ENCODE data around the gene FBLN7.

- TF ChIP-seq, protein P1, sequence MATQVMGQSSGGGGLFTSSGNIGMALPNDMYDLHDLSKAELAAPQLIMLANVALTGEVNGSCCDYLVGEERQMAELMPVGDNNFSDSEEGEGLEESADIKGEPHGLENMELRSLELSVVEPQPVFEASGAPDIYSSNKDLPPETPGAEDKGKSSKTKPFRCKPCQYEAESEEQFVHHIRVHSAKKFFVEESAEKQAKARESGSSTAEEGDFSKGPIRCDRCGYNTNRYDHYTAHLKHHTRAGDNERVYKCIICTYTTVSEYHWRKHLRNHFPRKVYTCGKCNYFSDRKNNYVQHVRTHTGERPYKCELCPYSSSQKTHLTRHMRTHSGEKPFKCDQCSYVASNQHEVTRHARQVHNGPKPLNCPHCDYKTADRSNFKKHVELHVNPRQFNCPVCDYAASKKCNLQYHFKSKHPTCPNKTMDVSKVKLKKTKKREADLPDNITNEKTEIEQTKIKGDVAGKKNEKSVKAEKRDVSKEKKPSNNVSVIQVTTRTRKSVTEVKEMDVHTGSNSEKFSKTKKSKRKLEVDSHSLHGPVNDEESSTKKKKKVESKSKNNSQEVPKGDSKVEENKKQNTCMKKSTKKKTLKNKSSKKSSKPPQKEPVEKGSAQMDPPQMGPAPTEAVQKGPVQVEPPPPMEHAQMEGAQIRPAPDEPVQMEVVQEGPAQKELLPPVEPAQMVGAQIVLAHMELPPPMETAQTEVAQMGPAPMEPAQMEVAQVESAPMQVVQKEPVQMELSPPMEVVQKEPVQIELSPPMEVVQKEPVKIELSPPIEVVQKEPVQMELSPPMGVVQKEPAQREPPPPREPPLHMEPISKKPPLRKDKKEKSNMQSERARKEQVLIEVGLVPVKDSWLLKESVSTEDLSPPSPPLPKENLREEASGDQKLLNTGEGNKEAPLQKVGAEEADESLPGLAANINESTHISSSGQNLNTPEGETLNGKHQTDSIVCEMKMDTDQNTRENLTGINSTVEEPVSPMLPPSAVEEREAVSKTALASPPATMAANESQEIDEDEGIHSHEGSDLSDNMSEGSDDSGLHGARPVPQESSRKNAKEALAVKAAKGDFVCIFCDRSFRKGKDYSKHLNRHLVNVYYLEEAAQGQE (IDR thresholded peaks at IDR 0.05; ENCODE audit: insufficient read depth in 1 of 2, low read depth in 2 of 2, low read length in 2 of 2), result no peak
- TF ChIP-seq TAF1 (IDR thresholded peaks at IDR 0.05; ENCODE audit: borderline replicate concordance, insufficient read depth, low read length), result no peak
- TF ChIP-seq POLR2AphosphoS5 (IDR thresholded peaks at IDR 0.05; ENCODE audit: low read depth, low read length), result no peak
- no peak for TF ChIP-seq SIN3A (IDR thresholded peaks at IDR 0.05; ENCODE audit: borderline replicate concordance, insufficient read depth, low read length)
- TF ChIP-seq FOXP2 (optimal IDR thresholded peaks at IDR 0.05; ENCODE audit: borderline replicate concordance, extremely low read depth, extremely low read length, insufficient read depth), result no peak
These were observed 78.0 kb downstream of the FBLN7 start for GRCh38 chr2:112216167-112216566.
